ENCODE data around the gene CRYL1. TPM values are rescaled to one million over a fixed set of nuclear protein-coding genes. Genes with fewer than 3 reads are reported as not detected.

Gene CRYL1
- total and polyA plus RNA-seq, 2 experiments from 2014 or later: 11.3 to 16.1 TPM

- Histone ChIP-seq H3K79me2 (ENCODE audit: insufficient read depth) (no peaks in the 10 kb centered on the region), H2AFZ (no peak overlapping the region), H3F3A (ENCODE audit: insufficient read depth) (peaks cover 5% of the 10 kb centered on the region; the same call in 1 of the 2 replicates), H3K27me3 (replicated peaks; ENCODE audit: insufficient read depth) (no peaks in the 10 kb centered on the region), H3K9ac (no peak overlapping the region), H3K4me3 (no peak overlapping the region), H4K20me1 (ENCODE audit: insufficient read depth) (no peaks in the 10 kb centered on the region), H3K9me2 (ENCODE audit: insufficient read depth) (no peaks in the 10 kb centered on the region), H3K9me3 (ENCODE audit: low read depth) (no peaks in the 10 kb centered on the region), H3K4me1 (ENCODE audit: insufficient read depth) (peaks cover 16% of the 10 kb centered on the region), H3K36me3 (ENCODE audit: low read depth) (no peaks in the 10 kb centered on the region), H3K27ac (no peak overlapping the region), H3K4me2 (ENCODE audit: unreplicated experiment) (no peak overlapping the region)
- no peak for TF ChIP-seq EZH2 (IDR thresholded peaks at IDR 0.05; ENCODE audit: insufficient read depth, poor library complexity, severe bottlenecking)
- TF ChIP-seq EZH2phosphoT487 (IDR thresholded peaks at IDR 0.05; ENCODE audit: insufficient read depth, low read depth): no peak
- no peak for DNase-seq
- in situ Hi-C loops (cut with MboI): no loop called here
- WGBS, 2 experiments (ENCODE audit: low coverage in 1 of 2, low lambda C conversion rate in 2 of 2, missing lambda C conversion rate in 2 of 2): 94% methylated on average over 4 of the region's 4 CpGs
Measured at GRCh38 chr13:20430296-20430695, 95.4 kb downstream of the CRYL1 start.

- no peaks in the 10 kb centered on the region for H3K9me2 ChIP-seq (ENCODE audit: insufficient read depth)
- 97 to 98% methylated on average over 9 of the region's 9 CpGs for WGBS, 2 experiments (ENCODE audit: low coverage in 1 of 2, low lambda C conversion rate in 2 of 2, missing lambda C conversion rate in 2 of 2)
- in situ Hi-C loops (cut with MboI): no loop called here
Measured at GRCh38 chr13:20429682-20430081, 96.0 kb downstream of the CRYL1 start.

GRCh38 chr13:20428666-20429644, 96.7 kb downstream of the CRYL1 start:
- H3K4me1 ChIP-seq (ENCODE audit: insufficient read depth): peaks cover 16% of the 10 kb centered on the region
- H3K36me3 ChIP-seq (ENCODE audit: low read depth): no peaks in the 10 kb centered on the region
- no peak overlapping the region for H3K4me3 ChIP-seq
- H3F3A ChIP-seq (ENCODE audit: insufficient read depth): peaks cover 5% of the 10 kb centered on the region; the same call in 1 of the 2 replicates
- TF ChIP-seq EZH2 (IDR thresholded peaks at IDR 0.05; ENCODE audit: insufficient read depth, poor library complexity, severe bottlenecking) (no peak), EZH2phosphoT487 (IDR thresholded peaks at IDR 0.05; ENCODE audit: insufficient read depth, low read depth) (no peak)
- no peak overlapping the region for H2AFZ ChIP-seq
- H3K27ac ChIP-seq: no peak overlapping the region
- 84 to 86% methylated on average over 11 of the region's 11 CpGs for WGBS, 2 experiments (ENCODE audit: low coverage in 1 of 2, low lambda C conversion rate in 2 of 2, missing lambda C conversion rate in 2 of 2)
- H3K9me3 ChIP-seq (ENCODE audit: low read depth): no peaks in the 10 kb centered on the region
- in situ Hi-C loops (cut with MboI): no loop called here
- no peaks in the 10 kb centered on the region for H3K79me2 ChIP-seq (ENCODE audit: insufficient read depth)
- H3K4me2 ChIP-seq (ENCODE audit: unreplicated experiment): no peak overlapping the region
- H3K9ac ChIP-seq: no peak overlapping the region
- H3K27me3 ChIP-seq (replicated peaks; ENCODE audit: insufficient read depth): no peaks in the 10 kb centered on the region
- H3K9me2 ChIP-seq (ENCODE audit: insufficient read depth): no peaks in the 10 kb centered on the region
- DNase-seq: peak; percentile 66
- no peaks in the 10 kb centered on the region for H4K20me1 ChIP-seq (ENCODE audit: insufficient read depth)

More at GRCh38 chr13:20429682-20430081, 96.0 kb downstream of the CRYL1 start:
- Histone ChIP-seq H3K4me3 (no peak overlapping the region), H2AFZ (no peak overlapping the region), H4K20me1 (ENCODE audit: insufficient read depth) (no peaks in the 10 kb centered on the region), H3K9me3 (ENCODE audit: low read depth) (no peaks in the 10 kb centered on the region), H3K4me2 (ENCODE audit: unreplicated experiment) (no peak overlapping the region), H3K27ac (no peak overlapping the region), H3K36me3 (ENCODE audit: low read depth) (no peaks in the 10 kb centered on the region), H3F3A (ENCODE audit: insufficient read depth) (peaks cover 5% of the 10 kb centered on the region; the same call in 1 of the 2 replicates), H3K4me1 (ENCODE audit: insufficient read depth) (peaks cover 16% of the 10 kb centered on the region), H3K79me2 (ENCODE audit: insufficient read depth) (no peaks in the 10 kb centered on the region), H3K27me3 (replicated peaks; ENCODE audit: insufficient read depth) (no peaks in the 10 kb centered on the region), H3K9ac (no peak overlapping the region)
- DNase-seq: no peak
- TF ChIP-seq EZH2 (IDR thresholded peaks at IDR 0.05; ENCODE audit: insufficient read depth, poor library complexity, severe bottlenecking) (no peak), EZH2phosphoT487 (IDR thresholded peaks at IDR 0.05; ENCODE audit: insufficient read depth, low read depth) (no peak)

DNA sequence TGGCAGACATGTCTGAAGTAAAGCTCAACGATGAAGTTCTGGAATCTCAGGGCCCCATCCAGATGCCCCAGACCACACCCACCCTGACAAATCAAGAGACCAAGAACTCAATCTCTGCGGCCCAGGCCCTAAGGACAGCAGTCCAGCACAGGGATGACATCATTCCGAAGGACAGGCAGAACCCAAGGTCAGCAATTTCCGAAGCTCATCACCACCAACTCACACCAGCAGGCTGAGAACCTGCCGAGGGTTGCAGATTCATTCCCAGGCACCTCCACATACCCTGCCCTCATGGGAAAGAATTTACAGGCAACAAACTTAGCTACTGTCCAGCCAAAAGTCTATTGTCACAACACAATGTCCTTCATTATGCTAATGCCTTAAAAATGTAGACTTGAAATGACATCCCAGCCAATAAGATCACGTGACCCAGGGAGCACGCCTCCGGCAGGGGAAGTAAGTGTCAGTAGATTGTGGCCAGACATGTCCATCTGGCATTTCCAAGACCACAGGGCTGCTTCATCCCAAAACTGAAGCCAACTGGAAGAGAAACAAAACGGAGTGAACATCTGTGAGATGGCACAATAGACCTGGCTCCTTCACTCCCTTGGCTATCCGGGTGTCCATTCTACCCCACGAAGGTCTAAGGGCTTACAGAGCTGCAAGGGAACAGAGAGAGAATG, 98.8 kb downstream of the CRYL1 start:
- H3K9ac ChIP-seq: no peak overlapping the region
- no peak overlapping the region for H3K4me3 ChIP-seq
- WGBS, 2 experiments (ENCODE audit: low coverage in 1 of 2, low lambda C conversion rate in 2 of 2, missing lambda C conversion rate in 2 of 2): 30 to 32% methylated on average over 11 of the region's 11 CpGs
- peaks cover 16% of the 10 kb centered on the region for H3K4me1 ChIP-seq (ENCODE audit: insufficient read depth)
- no peaks in the 10 kb centered on the region for H3K9me2 ChIP-seq (ENCODE audit: insufficient read depth)
- in situ Hi-C loops (cut with MboI): no loop called here
- H3F3A ChIP-seq (ENCODE audit: insufficient read depth): peaks cover 5% of the 10 kb centered on the region; the same call in 1 of the 2 replicates
- peak overlapping the region; percentile 1 for H3K4me2 ChIP-seq (ENCODE audit: unreplicated experiment)
- H3K9me3 ChIP-seq (ENCODE audit: low read depth): no peaks in the 10 kb centered on the region
- no peaks in the 10 kb centered on the region for H3K36me3 ChIP-seq (ENCODE audit: low read depth)
- H3K79me2 ChIP-seq (ENCODE audit: insufficient read depth): no peaks in the 10 kb centered on the region
- H2AFZ ChIP-seq: no peak overlapping the region
- H4K20me1 ChIP-seq (ENCODE audit: insufficient read depth): no peaks in the 10 kb centered on the region
- no peak overlapping the region for H3K27ac ChIP-seq
- H3K27me3 ChIP-seq (replicated peaks; ENCODE audit: insufficient read depth): no peaks in the 10 kb centered on the region
- no peak for TF ChIP-seq EZH2 (IDR thresholded peaks at IDR 0.05; ENCODE audit: insufficient read depth, poor library complexity, severe bottlenecking)
- TF ChIP-seq EZH2phosphoT487 (IDR thresholded peaks at IDR 0.05; ENCODE audit: insufficient read depth, low read depth): no peak
- DNase-seq: peak; percentile 32

Measured in GM23248 (cell line).